ENCODE measurements around the gene DNASE1.

DNA sequence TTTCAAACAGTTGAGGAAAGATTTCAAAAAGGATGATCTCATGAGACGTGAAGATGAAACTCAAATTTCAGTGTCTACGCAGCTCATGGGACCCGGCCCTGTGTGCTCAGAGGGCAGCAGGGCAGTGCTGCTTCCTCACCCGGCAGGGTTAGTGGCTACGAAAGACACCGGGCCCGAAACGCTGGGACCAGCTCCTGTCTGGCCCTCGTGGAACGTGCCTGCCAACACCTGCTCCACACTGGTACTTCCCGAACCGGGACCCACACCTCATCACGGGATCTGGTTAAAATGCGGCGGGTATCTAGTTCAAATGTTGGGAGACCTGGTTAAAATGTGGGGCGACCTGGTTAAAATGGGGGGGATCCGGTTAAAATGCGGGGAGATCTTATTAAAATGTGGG, 18.7 kb downstream of the DNASE1 start:
- TF ChIP-seq POLR2AphosphoS5 (IDR thresholded peaks at IDR 0.05; ENCODE audit: low read depth, low read length) (no peak), TAF1 (IDR thresholded peaks at IDR 0.05; ENCODE audit: borderline replicate concordance, insufficient read depth, low read length) (no peak)
